Esophagus squamous epithelium (tissue), 4 donors: ENCODE results near the gene GADD45B.

Experiments used
- CTCF ChIP-seq, 6 experiments: fragments of 450-650 bp in 4 of 6; fragments of 200-600 bp in 2 of 6; sonication (generic) in 2 of 6; IDR thresholded peaks; one replicate each; pipeline ENCODE4 v1.5.1; 2016 to 2019; ENCODE audit warnings: antibody characterized with exemption in 6 of 6, mild to moderate bottlenecking in 4 of 6, moderate library complexity in 4 of 6
- POLR2A ChIP-seq, 4 donors: fragments of 450-650 bp; IDR thresholded peaks; one replicate each; pipeline ENCODE4 v1.6.1; 2017; ENCODE audit warnings: antibody characterized with exemption in 4 of 4, mild to moderate bottlenecking in 4 of 4, moderate library complexity in 3 of 4

GRCh38 chr19:2426611-2427428, 49.1 kb upstream of the GADD45B start:
- TF ChIP-seq CTCF (IDR thresholded peaks at IDR 0.05), result no peak
- TF ChIP-seq POLR2A (IDR thresholded peaks at IDR 0.05), result no peak
